ENCODE measurements around the gene VAC14. TPM values are rescaled to one million over a fixed set of nuclear protein-coding genes. Genes with fewer than 3 reads are reported as not detected.

VAC14 gene
- polyA plus RNA-seq, 1 donor from 2014 or later, result 8.6 TPM

DNA sequence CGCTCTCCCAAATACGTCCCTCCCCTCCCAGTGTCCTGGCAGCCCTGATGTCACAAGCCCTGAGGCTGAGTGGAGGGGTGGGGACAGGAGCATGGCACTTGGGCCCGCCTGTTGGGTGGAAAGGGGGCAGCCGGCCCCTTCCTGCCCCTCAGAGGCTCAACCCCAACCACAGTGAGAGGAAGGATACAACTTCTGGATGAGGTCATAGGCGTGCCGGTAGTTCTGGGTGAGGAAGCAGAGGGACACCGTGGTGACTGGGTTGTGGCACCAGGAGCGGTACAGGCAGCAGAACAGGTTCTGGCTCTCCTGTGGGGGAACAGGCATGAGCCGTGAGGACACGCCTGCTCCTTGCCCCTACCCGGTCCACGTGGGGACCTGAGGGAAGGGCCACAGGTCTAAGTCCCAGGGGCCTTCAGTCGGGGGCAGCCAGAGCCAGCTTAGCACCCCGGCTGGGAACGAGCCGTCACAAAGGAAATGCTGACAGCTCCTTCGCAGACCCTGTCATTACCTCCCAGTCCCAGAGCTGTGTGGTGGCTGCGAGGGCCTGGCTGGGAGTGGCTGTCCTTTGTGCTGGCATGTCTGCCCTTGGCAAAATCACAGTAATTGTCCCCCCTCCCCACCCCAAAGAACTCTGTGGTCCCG, 103.9 kb downstream of the VAC14 start:
- TF ChIP-seq, protein P1, sequence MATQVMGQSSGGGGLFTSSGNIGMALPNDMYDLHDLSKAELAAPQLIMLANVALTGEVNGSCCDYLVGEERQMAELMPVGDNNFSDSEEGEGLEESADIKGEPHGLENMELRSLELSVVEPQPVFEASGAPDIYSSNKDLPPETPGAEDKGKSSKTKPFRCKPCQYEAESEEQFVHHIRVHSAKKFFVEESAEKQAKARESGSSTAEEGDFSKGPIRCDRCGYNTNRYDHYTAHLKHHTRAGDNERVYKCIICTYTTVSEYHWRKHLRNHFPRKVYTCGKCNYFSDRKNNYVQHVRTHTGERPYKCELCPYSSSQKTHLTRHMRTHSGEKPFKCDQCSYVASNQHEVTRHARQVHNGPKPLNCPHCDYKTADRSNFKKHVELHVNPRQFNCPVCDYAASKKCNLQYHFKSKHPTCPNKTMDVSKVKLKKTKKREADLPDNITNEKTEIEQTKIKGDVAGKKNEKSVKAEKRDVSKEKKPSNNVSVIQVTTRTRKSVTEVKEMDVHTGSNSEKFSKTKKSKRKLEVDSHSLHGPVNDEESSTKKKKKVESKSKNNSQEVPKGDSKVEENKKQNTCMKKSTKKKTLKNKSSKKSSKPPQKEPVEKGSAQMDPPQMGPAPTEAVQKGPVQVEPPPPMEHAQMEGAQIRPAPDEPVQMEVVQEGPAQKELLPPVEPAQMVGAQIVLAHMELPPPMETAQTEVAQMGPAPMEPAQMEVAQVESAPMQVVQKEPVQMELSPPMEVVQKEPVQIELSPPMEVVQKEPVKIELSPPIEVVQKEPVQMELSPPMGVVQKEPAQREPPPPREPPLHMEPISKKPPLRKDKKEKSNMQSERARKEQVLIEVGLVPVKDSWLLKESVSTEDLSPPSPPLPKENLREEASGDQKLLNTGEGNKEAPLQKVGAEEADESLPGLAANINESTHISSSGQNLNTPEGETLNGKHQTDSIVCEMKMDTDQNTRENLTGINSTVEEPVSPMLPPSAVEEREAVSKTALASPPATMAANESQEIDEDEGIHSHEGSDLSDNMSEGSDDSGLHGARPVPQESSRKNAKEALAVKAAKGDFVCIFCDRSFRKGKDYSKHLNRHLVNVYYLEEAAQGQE (IDR thresholded peaks at IDR 0.05; ENCODE audit: borderline replicate concordance), result no peak
- TF ChIP-seq EP300 (conservative IDR thresholded peaks at IDR 0.05; ENCODE audit: poor library complexity, severe bottlenecking) (no peak), POLR2AphosphoS5 (IDR thresholded peaks at IDR 0.05) (no peak), SMC3 (conservative IDR thresholded peaks at IDR 0.05; ENCODE audit: poor library complexity) (no peak), MXI1 (conservative IDR thresholded peaks at IDR 0.05; ENCODE audit: poor library complexity, severe bottlenecking) (no peak), TAF1 (IDR thresholded peaks at IDR 0.05; ENCODE audit: low read depth) (no peak), RAD21 (conservative IDR thresholded peaks at IDR 0.05) (no peak), EZH2 (IDR thresholded peaks at IDR 0.05; ENCODE audit: borderline replicate concordance, insufficient read depth, low read length, poor library complexity, severe bottlenecking) (no peak)
- TF ChIP-seq, protein P2, sequence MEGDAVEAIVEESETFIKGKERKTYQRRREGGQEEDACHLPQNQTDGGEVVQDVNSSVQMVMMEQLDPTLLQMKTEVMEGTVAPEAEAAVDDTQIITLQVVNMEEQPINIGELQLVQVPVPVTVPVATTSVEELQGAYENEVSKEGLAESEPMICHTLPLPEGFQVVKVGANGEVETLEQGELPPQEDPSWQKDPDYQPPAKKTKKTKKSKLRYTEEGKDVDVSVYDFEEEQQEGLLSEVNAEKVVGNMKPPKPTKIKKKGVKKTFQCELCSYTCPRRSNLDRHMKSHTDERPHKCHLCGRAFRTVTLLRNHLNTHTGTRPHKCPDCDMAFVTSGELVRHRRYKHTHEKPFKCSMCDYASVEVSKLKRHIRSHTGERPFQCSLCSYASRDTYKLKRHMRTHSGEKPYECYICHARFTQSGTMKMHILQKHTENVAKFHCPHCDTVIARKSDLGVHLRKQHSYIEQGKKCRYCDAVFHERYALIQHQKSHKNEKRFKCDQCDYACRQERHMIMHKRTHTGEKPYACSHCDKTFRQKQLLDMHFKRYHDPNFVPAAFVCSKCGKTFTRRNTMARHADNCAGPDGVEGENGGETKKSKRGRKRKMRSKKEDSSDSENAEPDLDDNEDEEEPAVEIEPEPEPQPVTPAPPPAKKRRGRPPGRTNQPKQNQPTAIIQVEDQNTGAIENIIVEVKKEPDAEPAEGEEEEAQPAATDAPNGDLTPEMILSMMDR (IDR thresholded peaks at IDR 0.05; ENCODE audit: poor library complexity, severe bottlenecking), result no peak
- no peaks in the 10 kb centered on the region for H3K36me3 ChIP-seq (ENCODE audit: insufficient read depth, low read length)
- no peak overlapping the region for H3K4me3 ChIP-seq (ENCODE audit: low read length)
- no peaks in the 10 kb centered on the region for H3K27me3 ChIP-seq (ENCODE audit: insufficient read depth, low read depth, low read length)
- H3F3A ChIP-seq (ENCODE audit: insufficient read depth, low read length, poor library complexity, severe bottlenecking), result no peaks in the 10 kb centered on the region
- no peak overlapping the region for H3K9ac ChIP-seq (ENCODE audit: low read length)
- no peak overlapping the region for H3K27ac ChIP-seq (ENCODE audit: low read length)
- no peaks in the 10 kb centered on the region for H3K9me2 ChIP-seq (ENCODE audit: insufficient read depth, low read length)
- no peaks in the 10 kb centered on the region for H3K9me3 ChIP-seq (ENCODE audit: low read length)
- no peaks in the 10 kb centered on the region for H3K79me2 ChIP-seq (replicated peaks; ENCODE audit: insufficient read depth, low read length)
- H3K4me2 ChIP-seq (ENCODE audit: low read length), result no peak overlapping the region
- H2AFZ ChIP-seq (ENCODE audit: low read depth, low read length), result no peak overlapping the region
- no peaks in the 10 kb centered on the region for H4K20me1 ChIP-seq (ENCODE audit: insufficient read depth)

DNA sequence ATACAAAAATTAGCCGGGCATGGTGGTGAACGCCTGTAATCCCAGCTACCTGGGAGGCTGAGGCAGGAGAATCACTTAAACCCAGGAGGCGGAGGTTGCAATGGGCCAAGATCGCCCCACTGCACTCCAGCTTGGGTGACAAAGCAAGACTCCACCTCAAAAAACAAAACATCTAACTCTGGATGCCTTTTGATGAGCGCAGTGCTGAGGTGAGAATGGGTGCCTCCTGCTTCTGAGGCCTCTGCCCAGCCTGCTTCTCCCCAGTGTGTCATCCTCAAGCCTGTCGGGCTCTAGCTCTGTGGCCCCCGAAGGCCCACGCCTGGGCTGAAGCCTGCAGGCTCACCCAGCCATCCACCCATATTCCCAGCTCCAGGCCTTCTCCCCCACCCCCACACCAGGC, 104.6 kb downstream of the VAC14 start:
- H3K4me2 ChIP-seq (ENCODE audit: low read length), result no peak overlapping the region
- no peaks in the 10 kb centered on the region for H3K9me3 ChIP-seq (ENCODE audit: low read length)
- H2AFZ ChIP-seq (ENCODE audit: low read depth, low read length), result no peak overlapping the region
- no peak overlapping the region for H3K9ac ChIP-seq (ENCODE audit: low read length)
- no peaks in the 10 kb centered on the region for H4K20me1 ChIP-seq (ENCODE audit: insufficient read depth)
- no peaks in the 10 kb centered on the region for H3K79me2 ChIP-seq (replicated peaks; ENCODE audit: insufficient read depth, low read length)
- no peak for TF ChIP-seq RAD21 (conservative IDR thresholded peaks at IDR 0.05)
- no peak for TF ChIP-seq EZH2 (IDR thresholded peaks at IDR 0.05; ENCODE audit: borderline replicate concordance, insufficient read depth, low read length, poor library complexity, severe bottlenecking)
- TF ChIP-seq MXI1 (conservative IDR thresholded peaks at IDR 0.05; ENCODE audit: poor library complexity, severe bottlenecking), result no peak
- TF ChIP-seq TAF1 (IDR thresholded peaks at IDR 0.05; ENCODE audit: low read depth), result no peak
- TF ChIP-seq POLR2AphosphoS5 (IDR thresholded peaks at IDR 0.05), result no peak
- TF ChIP-seq, protein P1 (IDR thresholded peaks at IDR 0.05; ENCODE audit: borderline replicate concordance), result no peak
- TF ChIP-seq SMC3 (conservative IDR thresholded peaks at IDR 0.05; ENCODE audit: poor library complexity), result no peak
- no peak for TF ChIP-seq EP300 (conservative IDR thresholded peaks at IDR 0.05; ENCODE audit: poor library complexity, severe bottlenecking)
- TF ChIP-seq, protein P2 (IDR thresholded peaks at IDR 0.05; ENCODE audit: poor library complexity, severe bottlenecking), result no peak
- H3K27ac ChIP-seq (ENCODE audit: low read length), result no peak overlapping the region
- no peaks in the 10 kb centered on the region for H3K27me3 ChIP-seq (ENCODE audit: insufficient read depth, low read depth, low read length)
- H3K9me2 ChIP-seq (ENCODE audit: insufficient read depth, low read length), result no peaks in the 10 kb centered on the region
- H3K4me3 ChIP-seq (ENCODE audit: low read length), result no peak overlapping the region
- H3F3A ChIP-seq (ENCODE audit: insufficient read depth, low read length, poor library complexity, severe bottlenecking), result no peaks in the 10 kb centered on the region
- H3K36me3 ChIP-seq (ENCODE audit: insufficient read depth, low read length), result no peaks in the 10 kb centered on the region
